22Rv1 (cell line): Measurements from ENCODE around the gene USP38.

ENCODE experiments used
- CTCF ChIP-seq: fragments of 450-650 bp; IDR thresholded peaks from 2 replicates; pipeline ENCODE4 v1.5.1; 2017; ENCODE audit warnings: mild to moderate bottlenecking
- ZFX ChIP-seq: fragments of 450-650 bp; IDR thresholded peaks from 2 replicates; pipeline ENCODE4 v1.6.1; 2017; ENCODE audit warnings: antibody characterized with exemption, borderline replicate concordance

DNA sequence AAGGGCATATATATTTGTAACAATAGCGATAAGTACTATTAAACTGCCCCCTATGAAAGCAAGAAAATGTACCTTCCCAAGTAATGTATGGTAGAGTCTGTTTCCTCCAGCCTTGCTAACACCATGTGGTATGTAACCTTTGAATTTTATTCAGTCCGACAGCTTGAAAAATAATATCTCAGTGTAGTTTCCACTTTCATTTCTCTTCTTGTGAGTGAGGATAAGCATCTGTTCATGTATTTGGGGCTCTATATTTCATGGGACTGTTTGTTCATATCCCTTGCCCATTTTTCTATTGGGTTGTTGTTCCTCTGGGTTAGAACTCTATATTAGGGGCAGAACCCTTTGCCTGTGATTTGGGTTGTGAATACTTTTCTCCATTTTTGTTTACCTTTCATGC lies 58.3 kb downstream of the USP38 start:
- no peak for TF ChIP-seq CTCF
- TF ChIP-seq ZFX = no peak
